ENCODE data around the gene ONECUT2.
"Not testable (repeated sequence)": the region's sequence is repeated elsewhere in the genome, so short reads cannot be mapped to it uniquely, and the experiment has no call there.

ONECUT2 gene

DNA sequence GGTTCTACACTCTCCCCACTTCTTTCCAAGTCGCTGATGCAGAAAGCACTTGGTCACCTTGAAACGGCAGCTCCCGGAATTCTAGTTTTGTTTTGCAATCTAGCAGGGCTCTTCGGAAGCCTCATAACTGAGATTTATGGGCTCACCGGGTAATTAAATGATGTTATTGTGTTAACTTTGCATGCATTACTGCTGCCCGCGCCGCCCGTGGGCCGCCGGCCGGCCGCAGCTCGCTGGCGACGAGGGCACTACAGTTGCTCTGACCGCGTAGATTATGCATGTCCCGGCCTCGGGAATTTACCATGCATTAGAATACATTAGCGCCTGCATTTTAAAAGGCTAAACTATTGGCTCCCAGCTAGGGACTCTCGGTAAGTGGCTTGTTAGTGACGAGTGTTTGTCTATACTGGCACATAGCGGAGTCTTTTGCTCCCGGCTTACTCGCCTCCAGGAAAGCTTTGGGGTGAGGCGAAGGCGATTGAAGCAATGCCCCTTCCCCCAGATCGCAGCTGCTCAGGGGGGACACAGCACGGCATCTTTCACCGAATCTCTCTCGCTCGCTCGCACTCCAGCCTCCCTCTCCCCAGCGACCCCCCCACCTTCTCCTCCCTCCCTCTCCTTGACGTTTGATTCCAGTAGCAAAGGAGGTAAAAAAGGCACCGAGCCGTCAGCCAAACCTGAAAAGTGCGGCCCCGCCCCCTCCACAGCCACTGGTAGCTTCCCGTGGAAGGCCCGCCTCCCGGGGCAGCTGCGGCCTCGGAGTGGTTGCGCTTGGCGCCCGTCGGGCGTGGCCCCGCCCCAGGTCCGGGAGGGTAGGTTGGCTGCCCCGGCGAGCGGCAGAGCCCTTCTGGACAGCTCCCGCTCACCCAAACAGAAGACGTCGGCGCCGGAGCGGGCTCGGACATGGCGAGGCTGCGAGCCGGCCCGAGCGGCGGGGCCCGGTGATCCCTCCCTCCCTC lies at the start of gene ONECUT2:
Gene ONECUT2 (plus strand): TSS at position 839 of the 959 bp plus-strand sequence. CDS start 343 bp downstream, outside the sequence.
- peak; percentile 63 to 69 for DNase-seq (ENCODE audit: low read depth in 2 of 2)

DNA sequence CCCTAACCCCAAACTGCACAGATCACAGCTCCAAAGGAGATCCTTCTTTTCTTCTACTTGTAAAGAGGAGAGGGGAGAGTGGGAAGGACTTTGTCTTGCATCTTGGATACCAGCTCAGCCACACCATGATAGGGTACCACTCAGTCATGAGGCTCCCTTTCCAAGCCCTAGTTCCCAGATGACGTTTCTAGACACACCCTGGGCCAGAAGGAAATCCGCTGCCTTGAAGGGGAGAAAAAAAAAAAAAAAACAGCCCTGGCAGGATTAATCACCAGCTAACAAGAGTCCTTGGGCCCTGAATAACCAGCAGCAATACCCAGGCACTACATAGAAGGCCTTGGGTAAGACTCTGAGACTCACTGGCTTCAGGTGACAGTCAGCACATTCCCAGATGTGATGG lies 45.9 kb upstream of the ONECUT2 start:
- no peak for DNase-seq (ENCODE audit: low read depth in 2 of 2)

DNA sequence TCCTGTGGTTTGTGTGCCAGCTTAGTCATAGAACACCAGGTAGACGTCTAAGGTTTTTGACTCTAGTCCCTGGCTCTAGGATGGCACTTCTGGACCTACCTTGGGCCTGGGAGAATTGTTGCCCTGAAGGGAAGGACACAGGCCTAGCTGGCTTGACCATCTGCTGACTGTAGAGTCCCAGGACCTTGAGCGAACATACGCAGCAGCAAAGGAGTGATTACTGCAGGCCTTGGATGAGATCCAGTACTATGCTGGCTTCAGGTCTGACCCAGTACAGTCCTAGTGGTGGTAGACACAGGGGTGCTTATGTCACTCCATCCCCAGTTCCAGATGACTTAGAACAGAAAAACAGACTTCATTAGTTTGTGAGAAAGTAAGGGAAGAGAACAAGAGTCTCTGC lies 45.1 kb upstream of the ONECUT2 start:
- no peak for DNase-seq (ENCODE audit: low read depth in 2 of 2)

DNA sequence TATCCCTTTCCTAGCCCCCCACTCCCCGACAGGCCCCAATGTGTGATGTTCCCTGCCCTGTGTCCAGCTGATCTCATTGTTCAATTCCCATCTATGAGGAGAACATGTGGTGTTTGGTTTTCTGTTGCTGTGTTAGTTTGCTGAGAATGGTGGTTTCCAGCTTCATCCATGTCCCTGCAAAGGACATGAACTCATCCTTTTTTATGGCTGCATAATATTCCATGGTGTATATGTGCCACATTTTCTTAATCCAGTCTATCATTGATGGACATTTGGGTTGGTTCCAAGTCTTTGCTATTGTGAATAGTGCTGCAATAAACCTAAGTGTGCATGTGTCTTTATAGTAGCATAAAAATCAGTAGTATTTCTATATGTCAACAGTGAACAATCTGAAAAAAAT lies 40.4 kb upstream of the ONECUT2 start:
- not testable (repeated sequence) for DNase-seq (ENCODE audit: low read depth in 2 of 2)

DNA sequence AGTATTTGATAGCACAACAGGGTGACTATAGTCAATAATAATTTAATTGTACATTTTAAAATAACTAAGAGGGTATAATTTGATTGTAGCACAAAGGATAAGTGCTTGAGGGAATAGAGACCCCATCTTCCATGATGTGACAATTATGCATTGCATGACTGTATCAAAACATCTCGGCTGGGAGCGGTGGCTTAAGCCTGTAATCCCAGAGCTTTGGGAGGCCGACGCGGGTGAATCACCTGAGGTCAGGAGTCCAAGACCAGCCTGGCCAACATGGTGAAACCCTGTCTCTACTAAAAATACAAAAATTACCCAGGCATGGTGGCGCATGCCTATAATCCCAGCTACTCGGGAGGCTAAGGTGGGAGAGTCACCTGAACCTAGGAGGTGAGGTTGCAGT lies 38.3 kb upstream of the ONECUT2 start:
- not testable (repeated sequence) for DNase-seq (ENCODE audit: low read depth in 2 of 2)

DNA sequence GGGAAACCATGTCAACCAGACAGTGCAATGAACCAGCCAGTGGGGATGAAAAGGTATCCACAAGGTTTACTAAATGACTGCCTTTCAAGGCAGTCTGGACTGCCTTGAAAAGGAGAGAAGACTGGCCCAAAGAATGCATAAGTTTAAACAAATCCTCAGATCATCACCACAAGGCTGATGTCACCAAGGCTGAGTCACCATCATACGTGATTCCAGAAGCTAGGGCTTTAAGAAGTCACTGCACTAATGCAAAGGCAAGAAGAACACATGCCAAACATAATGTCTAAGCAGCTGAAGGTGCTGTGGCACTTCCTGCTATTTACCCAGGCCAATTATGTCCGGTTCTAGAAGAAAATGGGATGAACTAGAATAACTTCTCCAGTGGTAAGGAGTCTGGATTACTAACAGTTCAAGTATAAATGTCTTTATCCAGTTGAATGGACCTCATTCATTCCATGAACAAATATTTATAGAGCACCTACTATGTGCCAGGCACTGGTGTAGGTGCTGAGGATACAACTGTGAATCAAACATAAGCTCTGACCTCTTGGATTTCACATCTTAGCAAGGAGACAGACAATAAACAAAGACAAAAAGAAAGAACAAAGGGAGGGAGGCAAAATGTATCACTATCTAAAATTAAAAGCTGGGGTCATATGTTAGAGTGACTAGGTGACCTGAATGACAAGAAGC lies 37.6 kb upstream of the ONECUT2 start:
- DNase-seq (ENCODE audit: low read depth in 2 of 2): peak; percentile 1

DNA sequence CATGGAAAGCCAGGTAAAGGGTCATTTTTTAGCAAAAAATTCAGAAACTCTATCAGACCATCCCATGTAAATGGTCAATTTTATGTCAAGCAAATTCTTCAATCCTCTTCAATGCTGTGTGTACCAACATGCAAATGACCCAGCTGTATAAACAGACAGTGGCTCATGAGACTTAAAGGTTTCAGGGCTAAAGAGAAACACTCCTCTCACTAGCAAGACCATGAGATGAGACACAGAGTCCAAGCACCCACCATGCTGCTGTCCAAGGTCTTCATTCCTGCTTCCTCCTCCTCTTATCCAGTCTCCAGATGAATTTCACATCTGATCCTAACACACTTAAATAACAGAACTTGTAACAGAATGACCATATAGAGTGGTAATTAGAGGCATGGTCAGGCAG lies 30.8 kb upstream of the ONECUT2 start:
- DNase-seq (ENCODE audit: low read depth in 2 of 2): no peak

DNA sequence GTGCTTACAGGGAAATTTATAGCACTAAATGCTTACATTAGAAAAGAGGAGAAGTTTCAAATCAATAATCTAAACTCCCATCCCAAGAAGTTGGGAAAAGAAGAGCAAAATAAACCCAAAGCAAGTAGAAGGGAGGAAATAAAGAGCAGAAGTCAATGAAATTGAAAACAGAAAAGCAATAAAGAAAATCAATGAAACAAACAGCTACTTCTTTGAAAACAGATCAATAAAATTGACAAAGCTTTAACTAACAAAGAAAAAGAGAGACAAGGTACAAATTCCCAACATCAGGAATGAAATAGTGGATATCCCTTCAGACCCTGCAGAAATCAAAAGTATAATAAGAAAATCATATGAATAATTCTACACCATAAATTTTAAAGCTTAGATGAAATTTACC lies 25.5 kb upstream of the ONECUT2 start:
- DNase-seq (ENCODE audit: low read depth in 2 of 2): no peak

DNA sequence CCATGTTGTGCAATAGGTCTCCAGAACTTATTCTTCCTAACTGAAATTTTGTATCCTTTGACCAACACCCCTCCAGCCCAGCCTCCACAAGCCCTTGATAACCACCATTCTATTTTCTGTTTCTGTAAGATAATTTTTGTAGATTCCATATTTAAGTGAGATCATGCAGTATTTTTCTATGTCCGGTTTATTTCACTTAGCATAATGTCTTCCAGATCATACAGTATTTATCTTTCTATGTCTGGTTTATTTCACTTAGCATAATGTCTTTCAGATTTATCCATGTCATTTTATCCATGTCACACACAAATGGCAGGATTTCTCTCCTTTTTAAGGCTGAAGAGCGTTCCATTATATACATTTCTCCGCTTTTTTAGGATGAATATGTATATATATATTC lies 24.4 kb upstream of the ONECUT2 start:
- no peak for DNase-seq (ENCODE audit: low read depth in 2 of 2)

DNA sequence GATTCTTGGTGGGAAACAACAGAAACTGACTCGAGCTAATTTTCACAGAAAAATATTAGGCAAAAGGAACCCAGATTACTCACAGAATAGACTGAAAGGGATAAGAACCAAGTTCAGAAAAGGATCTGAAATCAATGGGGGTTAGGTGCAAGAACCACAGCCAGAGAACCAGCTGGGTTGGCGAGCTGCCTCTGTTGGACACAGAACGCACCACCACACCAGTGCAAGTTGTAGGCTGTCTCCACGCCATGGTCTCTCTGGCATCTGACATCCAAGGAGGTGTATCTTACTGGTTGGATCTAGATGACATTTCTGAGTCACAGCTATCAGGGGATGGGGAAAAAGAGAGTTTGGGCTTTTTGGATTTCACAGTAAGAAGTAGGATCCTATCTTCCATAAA lies 18.6 kb upstream of the ONECUT2 start:
- no peak for DNase-seq (ENCODE audit: low read depth in 2 of 2)

DNA sequence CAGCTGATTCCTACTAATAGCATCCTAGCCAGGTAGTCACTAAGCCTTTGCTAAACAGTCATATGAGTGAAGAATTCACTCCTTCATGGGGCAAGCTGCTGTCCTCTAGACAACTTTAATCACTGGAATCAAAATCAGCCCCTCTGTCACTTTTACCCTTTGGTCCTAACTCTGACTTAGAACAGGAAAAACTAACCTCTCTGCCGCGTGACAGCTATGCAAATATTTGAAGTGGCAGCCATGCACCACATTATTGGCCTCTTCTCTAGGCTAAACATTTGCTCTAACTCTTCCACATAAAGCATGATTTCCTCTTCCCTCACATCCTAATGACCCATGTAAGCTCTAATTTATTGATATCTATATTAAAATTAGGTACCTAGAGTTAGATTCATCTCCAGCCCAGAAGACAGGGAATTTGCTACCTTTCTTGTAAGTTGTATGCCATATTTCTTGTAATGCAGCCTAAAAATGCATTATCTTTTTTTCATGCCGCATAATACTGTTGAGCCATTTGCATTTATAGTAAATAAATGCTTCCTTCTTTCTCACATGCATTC lies 12.8 kb upstream of the ONECUT2 start:
- no peak for DNase-seq (ENCODE audit: low read depth in 2 of 2)

DNA sequence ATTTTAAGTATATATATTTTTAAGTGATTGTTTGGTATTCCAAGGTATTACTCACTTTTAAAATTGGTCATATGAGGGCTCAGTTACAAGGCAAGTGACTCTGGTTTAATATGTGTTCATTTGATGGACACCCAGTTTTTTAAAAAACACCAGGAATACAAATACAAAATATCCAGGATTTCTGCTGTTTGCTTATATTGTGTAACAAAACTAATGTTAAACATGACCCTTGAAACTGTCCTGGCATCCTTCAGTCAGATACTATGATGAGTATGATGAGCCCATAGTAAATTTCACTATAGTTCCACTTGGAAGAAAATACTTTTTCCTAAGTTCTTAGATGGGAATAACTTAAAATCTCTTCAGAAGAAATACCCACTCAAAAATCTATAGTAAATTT lies 11.4 kb upstream of the ONECUT2 start:
- no peak for DNase-seq (ENCODE audit: low read depth in 2 of 2)

DNA sequence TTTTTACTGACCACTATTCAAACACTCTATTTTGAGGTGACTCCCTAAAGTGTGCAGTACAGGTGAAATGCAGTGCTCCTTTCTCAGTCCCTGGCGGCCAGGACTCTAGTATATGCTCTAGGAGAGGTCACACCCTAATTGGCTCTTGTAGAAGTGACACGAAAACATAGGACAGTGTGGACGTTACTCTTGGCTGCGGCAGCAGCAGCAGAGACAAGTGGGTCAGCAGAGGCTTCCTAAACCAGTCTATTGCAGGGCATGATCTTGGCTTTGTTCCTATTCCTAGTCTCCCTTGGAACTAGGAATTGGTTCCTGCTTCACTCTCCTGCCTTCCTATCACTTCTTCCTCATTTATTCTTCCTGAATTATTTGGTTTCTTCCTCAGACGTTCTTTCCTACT lies 10.1 kb upstream of the ONECUT2 start:
- DNase-seq (ENCODE audit: low read depth in 2 of 2): no peak

DNA sequence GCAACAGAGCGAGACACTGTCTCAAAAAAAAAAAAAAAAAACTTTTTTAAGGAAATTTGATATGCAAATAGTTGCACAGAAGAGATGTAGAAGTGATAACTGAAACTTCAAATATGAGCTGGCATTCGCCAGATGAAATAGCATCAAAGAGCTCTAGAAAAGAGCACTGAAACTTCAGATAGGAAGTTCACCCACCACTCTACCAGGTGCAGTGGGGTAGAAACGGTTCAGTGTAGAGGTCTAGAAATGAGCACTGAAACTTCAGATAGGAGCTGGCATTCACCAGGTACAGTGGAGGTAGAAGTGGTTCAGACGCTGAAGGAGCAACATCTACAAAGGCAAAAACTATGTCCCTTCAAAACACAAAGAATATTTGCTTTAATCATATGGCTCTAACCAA lies 9.0 kb upstream of the ONECUT2 start:
- no peak for DNase-seq (ENCODE audit: low read depth in 2 of 2)

DNA sequence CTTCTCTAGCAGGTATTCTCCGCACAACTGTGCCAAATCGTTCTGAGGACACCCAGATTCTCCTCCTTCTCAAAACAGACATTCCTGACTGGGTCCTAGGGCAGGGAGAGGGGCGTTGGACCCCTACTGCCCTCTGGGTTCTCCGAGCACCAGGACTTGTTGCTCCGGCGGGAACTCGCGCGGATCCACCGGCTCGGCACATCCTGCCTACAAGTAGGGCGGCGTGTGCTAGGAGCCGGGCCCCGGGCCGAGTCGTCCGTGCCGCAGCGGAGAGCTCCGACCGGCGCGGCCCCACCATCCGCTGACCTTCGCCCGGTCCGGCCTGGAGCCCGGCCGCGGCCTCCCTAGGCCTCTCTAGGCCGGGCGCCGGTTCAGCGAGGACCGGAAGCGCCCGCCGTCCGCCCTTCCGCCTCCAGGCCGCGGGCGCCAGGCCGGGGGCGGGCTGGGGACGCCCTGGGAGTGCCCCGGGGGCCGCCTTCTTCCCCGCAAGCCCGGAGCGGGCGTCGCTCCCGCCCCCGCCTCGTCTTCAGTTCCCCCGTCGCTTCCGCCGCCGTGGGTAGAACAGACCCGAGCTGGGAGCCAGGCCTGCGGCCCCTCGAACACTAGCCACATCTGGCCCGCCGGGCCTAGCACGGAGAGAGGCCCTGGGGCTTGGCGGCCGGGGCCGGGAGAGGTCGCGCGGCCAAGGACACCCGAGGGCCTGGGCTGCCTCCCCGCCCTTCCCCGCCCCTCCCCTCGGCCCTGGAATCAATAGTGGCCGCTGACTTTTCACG lies 7.6 kb upstream of the ONECUT2 start:
- DNase-seq (ENCODE audit: low read depth in 2 of 2): no peak

DNA sequence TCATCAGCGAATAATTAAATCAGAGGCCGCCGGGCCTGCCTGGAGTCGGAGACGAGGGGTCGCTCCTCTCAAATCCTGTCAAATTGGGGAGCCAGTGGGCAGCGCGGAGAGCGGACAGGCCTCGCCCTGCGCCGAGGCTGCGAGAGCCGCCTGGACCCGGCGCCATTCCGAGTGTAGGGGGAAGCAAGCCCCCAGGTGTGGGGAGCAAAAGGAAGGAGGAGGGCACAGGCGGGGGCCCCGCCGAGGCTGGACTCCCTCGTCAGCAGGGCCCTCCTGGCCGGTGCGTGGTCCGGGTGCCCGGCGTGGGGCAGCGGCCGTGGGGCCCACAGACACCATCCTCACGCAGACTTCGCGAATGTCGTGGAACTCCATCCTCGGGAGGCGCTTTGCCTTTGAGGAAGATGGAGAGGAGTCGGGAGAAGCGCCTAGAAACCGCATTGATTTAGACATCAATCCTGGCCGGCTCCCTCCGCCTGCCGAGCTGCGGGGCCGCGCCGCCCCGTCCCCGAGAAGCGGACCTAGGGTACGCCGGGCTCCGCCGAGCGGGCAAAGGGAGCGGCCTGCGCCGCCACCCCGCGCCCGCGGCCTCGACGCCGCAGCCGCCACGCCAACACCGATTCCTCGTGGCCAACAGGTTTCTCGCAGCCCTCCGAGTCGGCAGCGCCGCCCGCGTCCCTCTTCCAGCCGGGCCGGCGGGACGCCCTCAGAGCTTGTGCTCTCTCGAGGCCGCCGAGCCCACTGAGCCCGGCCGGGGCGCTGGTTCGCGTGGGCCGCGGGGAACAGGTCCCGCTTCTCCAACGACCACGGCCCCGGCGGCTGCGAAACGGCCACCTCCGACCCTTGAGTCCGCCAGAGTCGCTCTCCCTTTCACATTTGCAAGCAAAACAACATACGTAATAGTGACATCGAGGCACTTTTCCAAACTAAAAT lies 6.7 kb upstream of the ONECUT2 start:
- no peak for DNase-seq (ENCODE audit: low read depth in 2 of 2)

DNA sequence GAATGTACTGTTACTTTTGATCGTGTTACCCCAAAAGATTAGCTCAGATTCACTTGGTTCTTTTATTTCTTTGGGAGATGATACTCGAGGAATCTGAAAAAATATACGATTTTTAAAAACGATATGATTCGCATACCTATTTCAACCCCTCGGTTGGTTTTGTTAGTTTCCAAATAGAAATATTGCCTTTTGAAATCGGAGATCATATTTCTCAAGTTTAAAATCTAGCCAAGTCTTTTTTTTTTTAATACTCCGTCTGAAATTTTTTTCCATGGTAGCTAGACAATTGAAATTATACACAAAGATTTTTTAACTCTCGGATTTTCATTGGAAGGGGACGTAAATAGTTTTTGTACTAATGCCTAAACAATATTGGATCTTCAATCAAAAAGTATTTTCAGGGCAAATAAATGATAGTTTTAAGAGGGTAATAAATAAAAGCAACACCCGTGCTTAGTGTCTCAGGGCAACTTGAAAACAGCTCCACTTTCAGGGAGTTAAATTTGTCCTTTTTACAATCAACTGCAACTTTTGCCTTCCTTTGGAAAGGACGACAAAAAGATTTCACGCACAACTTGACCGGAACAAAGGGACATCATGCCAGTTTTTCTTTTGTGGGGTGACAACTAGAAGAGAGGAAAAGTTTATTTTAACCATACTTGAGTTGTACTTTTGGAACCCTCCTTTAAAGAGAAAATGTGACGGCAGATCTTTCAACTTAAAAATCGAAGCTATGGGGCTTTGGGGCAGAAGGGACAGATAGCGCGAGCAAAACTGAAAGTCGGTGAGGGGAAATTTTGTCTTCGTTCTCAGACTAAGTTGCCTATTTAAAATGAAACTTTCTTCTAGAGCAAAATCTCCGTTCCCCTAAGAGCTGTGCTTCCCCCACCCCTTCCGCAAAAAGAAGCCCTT lies 5.8 kb upstream of the ONECUT2 start:
- DNase-seq (ENCODE audit: low read depth in 2 of 2): no peak

DNA sequence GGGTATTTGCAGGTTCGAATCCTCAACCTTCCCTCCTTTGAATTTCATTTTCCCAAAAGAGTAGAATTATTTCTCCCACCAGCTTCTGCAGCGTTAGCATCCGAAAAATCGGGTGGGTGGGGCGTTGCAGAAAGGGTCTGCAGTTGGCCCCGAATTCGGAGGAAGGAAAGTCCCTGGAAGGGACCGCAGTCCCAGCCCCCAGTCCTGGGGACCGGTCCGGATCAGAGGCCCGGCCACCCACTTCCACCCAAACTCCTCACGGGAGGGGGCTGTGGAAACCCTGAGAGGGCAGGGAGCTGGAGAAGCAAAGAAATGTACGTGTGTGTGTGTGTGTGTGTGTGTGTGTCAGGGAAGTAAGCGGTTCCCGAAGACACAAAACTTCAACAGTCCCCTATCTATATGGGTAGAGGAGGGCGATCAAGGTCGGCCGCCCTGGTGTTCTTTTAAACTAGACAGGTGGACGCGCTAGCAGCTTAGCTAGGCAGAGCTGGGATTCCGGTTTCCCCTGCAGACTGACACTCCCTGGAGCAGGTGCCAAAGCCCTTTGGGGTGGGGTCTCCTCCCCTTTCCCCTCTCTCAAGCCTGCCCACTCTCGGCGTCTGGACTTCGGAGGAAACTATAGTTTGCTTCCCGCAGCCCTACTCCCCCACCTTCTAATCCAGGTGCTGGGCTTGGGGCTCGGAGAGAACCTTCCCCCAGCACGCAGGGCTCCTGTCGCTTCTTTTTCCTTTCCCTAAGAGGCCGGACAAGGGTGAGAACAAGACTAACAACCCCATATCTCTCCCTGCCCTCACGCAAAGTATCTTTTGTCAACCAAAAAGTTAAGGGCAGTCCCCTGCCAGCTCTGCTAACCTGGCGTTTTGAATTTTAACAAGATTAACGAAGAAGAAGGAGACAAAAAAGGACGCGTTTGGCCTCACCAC lies 4.8 kb upstream of the ONECUT2 start:
- DNase-seq (ENCODE audit: low read depth in 2 of 2): no peak

DNA sequence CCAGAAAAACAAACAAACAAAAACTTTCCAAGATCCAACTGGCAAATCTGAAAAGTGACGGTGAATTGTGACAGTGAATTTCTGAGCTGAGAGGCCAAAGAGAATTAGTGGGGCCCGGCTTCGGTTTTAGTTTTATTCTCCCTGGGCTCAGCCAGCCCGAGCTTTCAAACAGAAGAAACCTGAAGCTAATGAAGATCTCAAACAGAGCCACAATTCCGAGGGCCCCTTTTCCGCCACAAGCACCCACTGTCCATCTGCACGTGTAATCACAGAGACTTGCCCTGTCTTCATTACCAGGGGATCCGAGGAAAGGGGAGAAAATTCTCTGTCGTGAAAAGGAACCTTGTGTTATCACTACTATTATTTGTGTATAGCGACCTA lies 4.2 kb upstream of the ONECUT2 start:
- DNase-seq (ENCODE audit: low read depth in 2 of 2): no peak

Data from fibroblast of skin of left quadriceps (primary cell).